Mesothelial cell of epicardium (in vitro differentiated cells): Measurements from ENCODE around the gene LIN7A. TPM values are rescaled to one million over a fixed set of nuclear protein-coding genes. Genes with fewer than 3 reads are reported as not detected.

Experiments
- DNase-seq, 2 experiments: peaks; one replicate each; pipeline ENCODE4 v3.0.0; 2021; ENCODE audit warnings: low spot score in 2 of 2; ENCODE audit not compliant: unreplicated experiment in 2 of 2
- H3K27ac Mint-ChIP-seq: 2 replicates; pipeline ENCODE4 v1.8.0; 2021; ENCODE audit warnings: mixed read lengths
- H3K27me3 Mint-ChIP-seq: 2 replicates; pipeline ENCODE4 v1.8.0; 2021; ENCODE audit warnings: low read depth, mixed read lengths
- H3K36me3 Mint-ChIP-seq: 2 replicates; pipeline ENCODE4 v1.8.0; 2021; ENCODE audit warnings: mixed read lengths
- H3K4me1 Mint-ChIP-seq: 2 replicates; pipeline ENCODE4 v1.8.0; 2021; ENCODE audit warnings: mixed read lengths
- H3K4me3 Mint-ChIP-seq: 2 replicates; pipeline ENCODE4 v1.8.0; 2021; ENCODE audit warnings: mild to moderate bottlenecking, moderate library complexity, mixed read lengths
- H3K9me3 Mint-ChIP-seq: 2 replicates; pipeline ENCODE4 v1.8.0; 2021; ENCODE audit warnings: mixed read lengths
- CTCF ChIP-seq: fragments of 200-600 bp; sonication (generic); IDR thresholded peaks from one replicate; pipeline ENCODE4 v1.5.0; 2021; ENCODE audit warnings: antibody characterized with exemption; ENCODE audit not compliant: unreplicated experiment
- total RNA-seq: library from RNA; stranded (reverse); gene quantifications from 3 replicates; pipeline ENCODE4 v1.2.1, GENCODE V29; 2021

Gene LIN7A
- total RNA-seq, 1 donor from 2014 or later: 9.9 TPM

GRCh38 chr12:80769553-80770140, 168.1 kb downstream of the LIN7A start:
- Mint-ChIP-seq H3K27me3 (no peaks in the 10 kb centered on the region), H3K9me3 (peaks cover 18% of the 10 kb centered on the region), H3K27ac (no peak overlapping the region), H3K4me1 (peaks cover 7% of the 10 kb centered on the region), H3K36me3 (peaks cover 13% of the 10 kb centered on the region), H3K4me3 (no peak overlapping the region)
- TF ChIP-seq CTCF: no peak
- no peak for DNase-seq

GRCh38 chr12:80766897-80767296, 170.8 kb downstream of the LIN7A start:
- H3K27ac Mint-ChIP-seq: no peak overlapping the region
- H3K9me3 Mint-ChIP-seq: peaks cover 2% of the 10 kb centered on the region

GRCh38 chr12:80766210-80766609, 171.5 kb downstream of the LIN7A start:
- Mint-ChIP-seq H3K4me3 (no peak overlapping the region), H3K9me3 (no peaks in the 10 kb centered on the region), H3K27ac (no peak overlapping the region), H3K36me3 (no peaks in the 10 kb centered on the region), H3K27me3 (no peaks in the 10 kb centered on the region), H3K4me1 (peaks cover 20% of the 10 kb centered on the region)
- no peak for TF ChIP-seq CTCF
- DNase-seq: no peak

More at GRCh38 chr12:80766897-80767296, 170.8 kb downstream of the LIN7A start:
- H3K4me3 Mint-ChIP-seq: no peak overlapping the region
- no peak for DNase-seq
- H3K27me3 Mint-ChIP-seq: no peaks in the 10 kb centered on the region
- TF ChIP-seq CTCF: no peak
- no peaks in the 10 kb centered on the region for H3K36me3 Mint-ChIP-seq
- H3K4me1 Mint-ChIP-seq: peaks cover 13% of the 10 kb centered on the region

- no peak overlapping the region for H3K27ac Mint-ChIP-seq
Measured at GRCh38 chr12:80763874-80764273, 173.9 kb downstream of the LIN7A start.

GRCh38 chr12:80761838-80762237, 175.9 kb downstream of the LIN7A start:
- DNase-seq: no peak
- H3K4me3 Mint-ChIP-seq: no peak overlapping the region
- no peak for TF ChIP-seq CTCF
- H3K27me3 Mint-ChIP-seq: peaks cover 9% of the 10 kb centered on the region
- H3K4me1 Mint-ChIP-seq: peaks cover 15% of the 10 kb centered on the region
- H3K36me3 Mint-ChIP-seq: no peaks in the 10 kb centered on the region
- no peak overlapping the region for H3K27ac Mint-ChIP-seq
- H3K9me3 Mint-ChIP-seq: no peaks in the 10 kb centered on the region

More at GRCh38 chr12:80763874-80764273, 173.9 kb downstream of the LIN7A start:
- no peaks in the 10 kb centered on the region for H3K9me3 Mint-ChIP-seq
- peak overlapping the region; percentile 15 for H3K4me3 Mint-ChIP-seq
- no peaks in the 10 kb centered on the region for H3K36me3 Mint-ChIP-seq
- H3K27me3 Mint-ChIP-seq: no peaks in the 10 kb centered on the region
- TF ChIP-seq CTCF: peak; percentile 91
- DNase-seq: no peak
- H3K4me1 Mint-ChIP-seq: peaks cover 22% of the 10 kb centered on the region
